Central memory CD8-positive, alpha-beta T cell (primary cell): ENCODE measurements around the gene SPECC1.
"Not testable (repeated sequence)": the region's sequence is repeated elsewhere in the genome, so short reads cannot be mapped to it uniquely, and the experiment has no call there.

Experiments used
- ATAC-seq: fragments of 150-1000 bp; cut with Tn5 transposase; replicated peaks from 2 replicates; pipeline ENCODE4 v1.10.0; 2022; ENCODE audit warnings: mild to moderate bottlenecking, moderate FRiP score, moderate number of reproducible peaks; ENCODE audit not compliant: poor library complexity, severe bottlenecking; ENCODE audit errors: extremely low read depth
- DNase-seq, 2 donors: peaks; one replicate each; pipeline ENCODE4 v3.0.0; 2021; ENCODE audit warnings: low spot score in 2 of 2
- H3K27ac Mint-ChIP-seq: one replicate; pipeline ENCODE4 v1.8.0; 2022; ENCODE audit warnings: low read depth, mild to moderate bottlenecking, moderate library complexity, mixed read lengths
- H3K27me3 Mint-ChIP-seq: one replicate; pipeline ENCODE4 v1.8.0; 2022; ENCODE audit warnings: mixed read lengths
- H3K36me3 Mint-ChIP-seq: one replicate; pipeline ENCODE4 v1.8.0; 2022; ENCODE audit warnings: mild to moderate bottlenecking, moderate library complexity, mixed read lengths; ENCODE audit not compliant: insufficient read depth
- H3K4me1 Mint-ChIP-seq: one replicate; pipeline ENCODE4 v1.8.0; 2022; ENCODE audit warnings: mixed read lengths
- H3K4me3 Mint-ChIP-seq: one replicate; pipeline ENCODE4 v1.8.0; 2022; ENCODE audit warnings: mild to moderate bottlenecking, moderate library complexity, mixed read lengths
- H3K9me3 Mint-ChIP-seq: one replicate; pipeline ENCODE4 v1.8.0; 2022; ENCODE audit warnings: mixed read lengths

SPECC1 gene

DNA sequence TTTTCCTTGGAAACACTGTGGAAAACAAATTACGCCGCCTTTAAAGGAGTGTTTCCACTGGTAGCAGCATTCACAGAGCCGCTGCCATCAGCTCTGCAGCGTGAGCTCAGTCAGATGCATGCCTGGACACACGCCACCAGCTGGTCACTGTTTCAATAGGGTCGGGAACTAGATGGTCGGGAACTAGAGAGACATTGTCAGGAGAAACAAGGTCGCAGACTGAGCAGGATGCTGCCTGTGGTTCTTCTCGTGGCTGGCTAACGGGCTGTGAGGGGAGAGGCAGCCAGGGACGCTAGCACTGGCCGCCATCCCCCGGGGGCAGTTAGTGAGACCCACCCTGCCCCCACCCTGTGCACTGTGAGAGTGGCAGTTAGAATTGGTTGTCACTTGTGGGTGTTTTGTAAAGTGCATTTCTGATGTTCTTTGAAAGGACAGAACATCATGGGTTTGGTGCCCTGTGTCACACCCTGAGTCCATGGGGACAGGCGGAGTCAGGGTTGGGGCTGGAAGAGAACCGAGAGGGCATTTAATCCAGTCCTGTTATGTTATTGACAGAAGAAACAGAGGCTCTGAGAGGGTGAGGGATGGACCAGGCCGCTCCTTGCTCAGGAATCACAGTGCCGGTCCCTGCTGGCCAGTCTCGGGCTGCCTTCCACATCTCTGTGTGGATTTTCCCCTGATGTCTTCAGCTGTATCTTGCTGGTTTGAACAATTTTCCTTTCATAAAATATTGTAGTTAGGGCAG, 86.3 kb downstream of the SPECC1 start:
- DNase-seq (no peak), ATAC-seq (no peak)
- H3K27me3 Mint-ChIP-seq = no peaks in the 10 kb centered on the region
- no peak overlapping the region for H3K27ac Mint-ChIP-seq
- no peak overlapping the region for H3K4me3 Mint-ChIP-seq
- H3K9me3 Mint-ChIP-seq = no peaks in the 10 kb centered on the region
- H3K36me3 Mint-ChIP-seq = no peaks in the 10 kb centered on the region
- no peaks in the 10 kb centered on the region for H3K4me1 Mint-ChIP-seq

DNA sequence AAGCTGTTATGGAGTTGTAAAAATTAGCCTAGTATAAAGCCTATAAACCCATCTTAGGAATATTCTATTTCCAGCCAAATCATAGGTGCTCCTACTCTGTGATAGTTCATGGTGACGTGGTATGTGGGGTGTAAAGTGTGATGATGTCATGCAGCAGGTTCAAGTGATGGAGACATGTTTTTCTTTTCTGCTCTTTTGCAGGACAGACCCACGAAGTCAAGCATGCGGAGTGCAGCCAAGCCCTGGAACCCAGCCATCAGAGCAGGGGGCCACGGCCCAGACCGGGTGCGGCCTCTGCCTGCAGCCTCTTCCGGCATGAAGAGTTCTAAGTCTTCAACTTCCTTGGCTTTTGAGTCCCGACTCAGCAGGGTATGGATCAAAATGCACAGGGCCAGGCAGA, 87.3 kb downstream of the SPECC1 start:
- H3K4me3 Mint-ChIP-seq = no peak overlapping the region
- no peaks in the 10 kb centered on the region for H3K4me1 Mint-ChIP-seq
- DNase-seq = no peak
- H3K27ac Mint-ChIP-seq = no peak overlapping the region
- H3K36me3 Mint-ChIP-seq = no peaks in the 10 kb centered on the region
- H3K9me3 Mint-ChIP-seq = no peaks in the 10 kb centered on the region
- H3K27me3 Mint-ChIP-seq = no peaks in the 10 kb centered on the region
- ATAC-seq = no peak

DNA sequence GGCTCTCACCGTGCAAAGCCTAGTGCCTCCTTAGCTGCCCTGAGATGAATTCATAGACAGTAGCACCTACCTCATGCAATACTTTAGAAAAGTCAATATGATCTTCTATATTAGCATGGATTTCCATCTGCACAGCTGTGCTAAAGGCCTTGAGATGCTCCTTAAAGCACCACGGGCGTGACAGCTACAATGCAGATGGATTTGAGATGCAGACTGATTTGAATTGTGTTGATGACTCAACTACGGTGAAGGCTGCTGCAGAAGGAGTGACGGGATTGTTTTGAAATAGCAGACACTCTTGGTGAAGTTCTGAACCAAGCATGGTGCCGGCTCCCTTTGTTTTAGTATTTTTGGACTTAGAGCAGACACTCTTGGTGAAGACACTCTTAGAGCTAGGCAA, 88.2 kb downstream of the SPECC1 start:
- H3K9me3 Mint-ChIP-seq = no peaks in the 10 kb centered on the region
- no peak for ATAC-seq
- no peak for DNase-seq
- H3K27me3 Mint-ChIP-seq = no peaks in the 10 kb centered on the region
- no peak overlapping the region for H3K4me3 Mint-ChIP-seq
- H3K4me1 Mint-ChIP-seq = no peaks in the 10 kb centered on the region
- no peaks in the 10 kb centered on the region for H3K36me3 Mint-ChIP-seq
- H3K27ac Mint-ChIP-seq = no peak overlapping the region

DNA sequence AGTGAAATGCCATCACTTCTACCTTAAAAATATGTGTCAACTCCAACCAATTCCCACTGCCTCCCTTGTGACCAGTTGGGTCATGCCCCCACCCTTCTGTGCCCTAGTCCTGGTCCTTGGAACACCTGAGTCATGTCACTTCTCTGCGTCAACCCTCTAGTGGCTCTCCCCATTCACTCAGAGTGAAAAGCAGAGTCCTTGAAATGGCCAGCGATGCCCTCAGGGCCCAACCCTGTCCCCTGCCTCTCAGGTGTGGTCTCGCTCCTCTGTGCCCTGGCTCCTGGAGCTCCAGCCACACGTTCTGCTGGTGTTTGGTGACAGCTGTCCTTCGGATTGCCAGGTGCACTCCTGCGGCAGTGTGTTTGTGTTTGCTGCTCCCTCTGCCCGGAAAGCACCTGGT, 89.2 kb downstream of the SPECC1 start:
- Mint-ChIP-seq H3K27me3 (peaks cover 3% of the 10 kb centered on the region), H3K4me3 (no peak overlapping the region), H3K27ac (no peak overlapping the region), H3K9me3 (no peaks in the 10 kb centered on the region), H3K4me1 (no peaks in the 10 kb centered on the region), H3K36me3 (no peaks in the 10 kb centered on the region)
- DNase-seq (no peak), ATAC-seq (no peak)

DNA sequence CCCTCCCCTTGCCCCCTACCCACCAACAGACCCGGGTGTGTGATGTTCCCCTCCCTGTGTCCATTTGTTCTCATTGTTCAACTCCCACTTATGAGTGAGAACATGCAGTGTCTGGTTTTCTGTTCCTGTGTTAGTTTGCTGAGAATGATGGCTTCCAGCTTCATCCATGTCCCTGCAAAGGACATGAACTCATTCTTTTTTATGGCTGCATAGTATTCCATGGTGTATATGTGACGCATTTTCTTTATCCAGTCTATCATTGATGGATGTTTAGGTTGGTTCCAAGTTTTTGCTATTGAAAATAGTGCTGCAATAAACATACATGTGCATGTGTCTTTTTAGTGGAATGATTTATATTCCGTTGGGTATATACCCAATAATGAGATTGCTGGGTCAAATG, 91.6 kb downstream of the SPECC1 start:
- H3K27me3 Mint-ChIP-seq = peaks cover 11% of the 10 kb centered on the region
- not testable (repeated sequence) for H3K4me1 Mint-ChIP-seq, DNase-seq, H3K9me3 Mint-ChIP-seq, H3K36me3 Mint-ChIP-seq, H3K27ac Mint-ChIP-seq, H3K4me3 Mint-ChIP-seq, ATAC-seq

DNA sequence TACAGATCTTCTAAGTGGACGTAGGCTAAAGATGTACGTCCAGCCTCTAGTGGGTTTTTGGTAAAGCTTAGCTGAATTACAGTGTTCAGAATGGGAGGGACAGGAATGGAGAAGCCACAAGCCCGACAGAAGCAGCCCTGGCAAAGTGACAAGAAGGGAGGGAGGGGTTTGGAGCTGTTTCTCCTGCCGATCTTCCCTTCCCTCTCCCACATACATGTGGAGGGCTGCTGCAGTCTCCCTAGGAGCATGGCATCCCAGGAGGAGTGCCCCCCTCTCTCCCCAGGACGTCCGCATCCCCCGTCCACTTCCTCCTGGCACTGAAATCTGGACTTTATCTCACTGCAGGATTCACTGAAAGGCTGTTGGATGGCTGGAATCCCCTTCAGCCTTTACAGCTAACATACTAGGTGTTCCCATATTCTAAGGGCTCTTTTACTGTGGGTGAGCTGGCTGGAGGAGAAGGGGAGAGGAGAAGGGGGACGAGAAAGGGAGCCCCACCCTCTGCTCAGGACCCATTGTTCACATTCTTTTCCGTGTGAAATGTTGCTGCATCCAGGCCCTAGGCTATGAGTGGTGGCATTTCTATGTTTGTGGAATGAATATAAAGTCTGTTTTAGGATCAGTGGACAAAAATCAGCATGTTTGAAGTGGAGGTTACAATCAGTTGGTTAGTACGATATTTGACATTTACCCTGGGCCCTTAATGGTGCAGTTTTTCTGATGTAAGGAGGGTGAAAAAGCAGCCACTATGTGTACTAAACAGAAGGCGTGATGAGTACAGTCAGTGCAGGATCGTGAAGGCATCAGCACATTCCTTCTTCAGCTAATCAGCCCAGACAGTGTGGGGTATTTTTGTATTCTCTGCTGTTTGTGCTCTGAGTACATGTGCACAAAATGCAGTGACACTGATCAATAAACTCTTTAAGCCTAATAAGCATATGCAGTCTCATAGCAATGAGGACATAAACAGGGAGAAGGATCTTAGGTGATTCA, 94.6 kb downstream of the SPECC1 start:
- peaks cover 11% of the 10 kb centered on the region for H3K27me3 Mint-ChIP-seq
- H3K4me3 Mint-ChIP-seq = no peak overlapping the region
- no peaks in the 10 kb centered on the region for H3K4me1 Mint-ChIP-seq
- no peak overlapping the region for H3K27ac Mint-ChIP-seq
- H3K9me3 Mint-ChIP-seq = no peaks in the 10 kb centered on the region
- ATAC-seq (no peak), DNase-seq (no peak)
- no peaks in the 10 kb centered on the region for H3K36me3 Mint-ChIP-seq

DNA sequence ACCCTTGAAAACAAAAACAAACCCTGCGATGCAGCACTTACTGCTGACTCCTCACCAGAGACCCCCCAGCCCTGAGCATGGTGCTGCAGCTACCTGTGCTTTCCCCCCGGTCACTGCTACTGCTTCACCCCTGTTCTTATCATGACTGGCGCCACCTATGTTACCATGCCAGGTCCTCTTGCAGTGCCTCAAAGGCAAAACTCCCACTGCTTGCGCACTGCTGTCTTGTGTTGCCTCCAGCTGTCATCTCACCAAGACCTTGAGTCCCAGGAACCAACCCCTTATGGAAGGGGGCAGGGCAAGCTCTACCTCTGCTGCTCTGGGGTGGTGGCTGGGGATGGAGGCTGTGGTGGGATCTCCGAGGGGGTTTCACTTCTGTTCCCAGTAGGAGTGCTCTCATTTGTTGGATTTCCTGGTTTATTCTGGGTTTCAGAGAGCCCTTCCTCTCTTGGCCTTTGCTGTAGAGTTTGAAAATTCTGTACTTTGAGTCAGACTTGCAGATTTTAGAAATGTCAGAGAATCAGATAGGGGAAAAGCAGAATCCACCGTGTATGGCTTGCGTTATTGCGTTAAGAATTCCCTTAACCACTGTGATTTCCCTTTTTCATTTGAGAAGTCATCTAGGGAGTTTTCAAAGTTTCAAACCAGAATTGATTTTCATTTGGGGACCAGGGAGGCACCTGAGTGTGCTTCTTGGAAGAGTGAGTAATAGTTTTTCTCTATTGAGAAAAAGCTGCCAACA, 96.6 kb downstream of the SPECC1 start:
- Mint-ChIP-seq H3K4me1 (no peaks in the 10 kb centered on the region), H3K36me3 (peaks cover 3% of the 10 kb centered on the region), H3K27me3 (peaks cover 11% of the 10 kb centered on the region), H3K4me3 (no peak overlapping the region), H3K9me3 (no peaks in the 10 kb centered on the region), H3K27ac (no peak overlapping the region)
- no peak for ATAC-seq
- DNase-seq = no peak

DNA sequence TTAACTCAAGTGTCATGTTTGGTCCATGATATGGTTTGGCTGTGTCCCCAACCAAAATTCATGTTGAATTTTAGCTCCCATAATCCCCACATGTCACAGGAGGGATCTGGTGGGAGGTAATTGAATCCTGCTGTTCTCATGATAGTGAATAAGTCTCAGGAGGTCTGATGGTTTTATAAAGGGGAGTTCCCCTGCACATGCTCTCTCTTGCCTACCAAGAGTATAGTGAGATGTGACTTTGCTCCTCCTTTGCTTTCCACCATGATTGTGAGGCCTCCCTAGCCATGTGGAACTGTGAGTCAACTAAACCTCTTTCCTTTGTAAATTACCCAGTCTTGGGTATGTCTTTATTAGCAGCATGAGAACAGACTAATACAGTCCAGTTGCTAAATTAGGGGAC, 97.3 kb downstream of the SPECC1 start:
- not testable (repeated sequence) for H3K4me1 Mint-ChIP-seq, H3K9me3 Mint-ChIP-seq, DNase-seq, ATAC-seq, H3K4me3 Mint-ChIP-seq, H3K27ac Mint-ChIP-seq, H3K36me3 Mint-ChIP-seq
- peaks cover 11% of the 10 kb centered on the region for H3K27me3 Mint-ChIP-seq

DNA sequence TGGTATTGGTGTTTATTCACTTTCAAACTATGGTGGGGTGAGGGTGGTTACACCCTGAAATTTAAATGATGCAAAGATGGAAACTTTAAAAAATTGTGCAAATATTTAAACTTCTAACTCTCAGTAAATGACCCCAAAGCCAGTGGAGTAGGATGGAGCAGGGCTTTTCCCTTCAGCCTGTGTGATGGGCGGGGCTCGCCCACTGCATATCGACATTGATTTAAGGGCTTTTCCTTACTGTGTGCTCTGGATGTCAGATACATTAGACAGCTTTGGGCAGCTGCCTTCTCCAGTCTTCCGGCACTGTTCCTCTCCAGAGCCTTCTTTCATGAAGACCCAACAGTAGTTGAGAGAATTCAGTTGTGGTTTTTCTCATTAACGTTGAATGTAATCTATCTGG, 99.9 kb downstream of the SPECC1 start:
- no peak overlapping the region for H3K27ac Mint-ChIP-seq
- DNase-seq (no peak), ATAC-seq (no peak)
- H3K36me3 Mint-ChIP-seq = peaks cover 5% of the 10 kb centered on the region
- no peaks in the 10 kb centered on the region for H3K4me1 Mint-ChIP-seq
- H3K9me3 Mint-ChIP-seq = no peaks in the 10 kb centered on the region
- no peak overlapping the region for H3K4me3 Mint-ChIP-seq
- H3K27me3 Mint-ChIP-seq = peaks cover under 1% of the 10 kb centered on the region

DNA sequence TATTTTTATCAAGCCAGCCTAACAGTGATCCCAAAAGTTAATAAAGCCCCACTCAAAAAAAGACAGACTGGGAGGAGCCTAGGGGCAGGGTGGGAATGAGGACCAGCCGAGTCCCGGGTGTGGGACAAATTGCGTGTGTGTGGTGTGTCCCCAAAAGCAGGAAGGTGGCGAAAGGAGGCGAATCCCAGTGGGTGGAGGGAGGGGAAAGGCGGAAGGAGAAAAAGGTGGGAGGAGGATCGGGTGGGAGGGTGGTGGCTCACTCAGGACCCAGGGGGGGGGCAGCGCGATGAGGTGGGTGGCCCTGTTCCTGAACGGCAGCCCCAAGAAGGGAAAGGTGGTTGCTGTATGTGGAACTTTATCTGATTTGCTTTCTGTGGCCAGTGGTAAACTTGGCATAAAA, 102.4 kb downstream of the SPECC1 start:
- no peak for DNase-seq
- Mint-ChIP-seq H3K27ac (no peak overlapping the region), H3K9me3 (no peaks in the 10 kb centered on the region), H3K27me3 (no peaks in the 10 kb centered on the region), H3K4me1 (no peaks in the 10 kb centered on the region), H3K4me3 (no peak overlapping the region), H3K36me3 (peaks cover 7% of the 10 kb centered on the region)
- no peak for ATAC-seq

DNA sequence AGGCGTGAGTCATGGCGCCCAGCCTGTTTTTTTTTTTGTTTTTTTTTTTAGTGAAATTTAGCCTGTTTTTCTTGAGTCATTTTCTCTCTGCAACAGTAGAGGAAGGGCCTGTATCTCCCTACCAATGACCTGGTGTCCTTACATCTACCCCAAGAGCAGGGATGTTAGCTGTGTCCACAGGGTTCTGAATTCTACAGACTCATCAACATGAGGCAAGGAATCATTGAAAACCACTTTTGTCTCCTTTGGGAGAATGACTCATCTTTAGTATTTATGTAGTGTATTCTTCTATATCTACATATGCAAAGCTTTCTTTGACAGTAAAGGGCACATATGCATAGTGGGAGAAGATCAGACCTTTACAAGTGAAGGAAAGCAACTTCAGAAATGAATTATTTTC, 105.3 kb downstream of the SPECC1 start:
- ATAC-seq (no peak), DNase-seq (no peak)
- Mint-ChIP-seq H3K4me1 (no peaks in the 10 kb centered on the region), H3K9me3 (no peaks in the 10 kb centered on the region), H3K36me3 (peaks cover 7% of the 10 kb centered on the region), H3K27ac (no peak overlapping the region), H3K27me3 (no peaks in the 10 kb centered on the region), H3K4me3 (no peak overlapping the region)

DNA sequence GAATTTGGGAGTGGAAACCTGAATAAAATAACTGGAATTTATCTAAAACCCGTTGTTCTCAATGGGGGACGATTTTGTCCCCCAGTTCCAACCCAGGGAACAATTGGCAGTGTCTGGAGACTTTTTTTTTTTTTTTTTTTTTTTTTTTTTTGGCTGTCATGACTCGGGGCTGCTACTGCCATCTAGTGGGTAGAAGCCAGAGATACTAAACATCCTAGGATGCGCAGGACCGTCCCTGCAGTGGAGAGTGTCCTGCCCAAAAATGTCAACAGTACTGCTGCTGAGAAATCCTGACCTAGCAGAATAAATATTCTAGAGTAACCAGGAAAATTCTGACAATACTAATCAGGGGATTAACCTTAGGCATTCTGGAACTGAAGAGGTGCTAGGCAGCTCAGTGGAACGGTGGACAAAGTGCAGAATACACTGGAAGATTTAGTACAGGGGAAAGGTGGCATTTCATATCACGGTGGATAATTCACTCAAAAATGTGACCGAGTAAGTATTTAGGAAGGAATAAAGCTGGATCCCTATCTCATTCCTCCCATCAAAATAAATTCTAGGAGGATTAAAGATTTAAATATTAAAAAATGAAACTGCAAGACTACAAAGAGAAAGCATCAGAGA, 107.6 kb downstream of the SPECC1 start:
- Mint-ChIP-seq H3K4me3 (no peak overlapping the region), H3K4me1 (no peaks in the 10 kb centered on the region), H3K36me3 (peaks cover 2% of the 10 kb centered on the region), H3K9me3 (no peaks in the 10 kb centered on the region), H3K27ac (no peak overlapping the region), H3K27me3 (peaks cover 4% of the 10 kb centered on the region)
- ATAC-seq = peak; percentile 52
- peak; percentile 27 to 39 for DNase-seq
